ENCODE results near the gene FHL1. TPM values are rescaled to one million over a fixed set of nuclear protein-coding genes. Genes with fewer than 3 reads are reported as not detected.

The FHL1 gene
- polyA plus RNA-seq, 3 donors = 58.4 to 67.9 (median 65.0) TPM

DNA sequence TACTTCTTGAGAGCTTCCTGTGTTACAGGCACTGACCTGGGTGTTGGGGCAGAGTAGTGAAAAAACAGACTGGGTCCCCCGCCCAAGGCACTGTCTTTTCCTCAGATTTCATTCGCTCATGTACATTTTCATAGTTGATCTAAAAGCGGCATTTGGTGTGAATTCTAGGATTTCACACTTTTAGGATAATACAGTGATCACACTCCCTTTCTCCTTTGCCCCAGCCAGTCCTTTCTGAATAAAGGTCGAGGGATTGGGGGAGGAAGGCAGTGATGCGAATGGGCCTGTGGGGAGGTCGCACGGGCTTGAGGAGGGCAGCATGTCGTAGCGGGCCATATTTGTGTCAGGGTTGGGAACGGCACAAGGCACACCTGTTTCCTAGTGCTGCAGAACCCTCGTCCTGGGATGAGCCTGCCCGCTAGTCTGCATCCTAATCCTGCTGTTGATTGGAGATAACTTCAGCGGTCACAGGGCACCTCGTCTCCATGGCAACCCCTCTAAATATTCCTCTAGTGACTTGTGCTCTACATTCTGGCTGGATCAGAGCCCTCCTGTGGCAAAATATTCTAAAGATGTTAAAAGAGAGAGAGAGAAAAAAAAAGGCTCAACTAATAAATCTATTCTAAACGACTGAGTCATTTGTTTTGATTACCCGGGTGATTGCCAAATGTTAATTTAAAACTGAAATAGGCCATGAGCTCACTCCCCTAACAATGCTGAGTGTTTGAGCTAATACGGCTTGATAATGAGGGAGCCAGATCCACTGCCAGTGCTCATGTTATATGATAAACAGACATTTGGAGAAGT, 21.8 kb downstream of the FHL1 start:
- peak in 2 of 11 donors; percentile 44 to 52 for DNase-seq (ENCODE audit: extremely low read depth in 1 of 11, low read depth in 9 of 11, low spot score in 4 of 11)

DNA sequence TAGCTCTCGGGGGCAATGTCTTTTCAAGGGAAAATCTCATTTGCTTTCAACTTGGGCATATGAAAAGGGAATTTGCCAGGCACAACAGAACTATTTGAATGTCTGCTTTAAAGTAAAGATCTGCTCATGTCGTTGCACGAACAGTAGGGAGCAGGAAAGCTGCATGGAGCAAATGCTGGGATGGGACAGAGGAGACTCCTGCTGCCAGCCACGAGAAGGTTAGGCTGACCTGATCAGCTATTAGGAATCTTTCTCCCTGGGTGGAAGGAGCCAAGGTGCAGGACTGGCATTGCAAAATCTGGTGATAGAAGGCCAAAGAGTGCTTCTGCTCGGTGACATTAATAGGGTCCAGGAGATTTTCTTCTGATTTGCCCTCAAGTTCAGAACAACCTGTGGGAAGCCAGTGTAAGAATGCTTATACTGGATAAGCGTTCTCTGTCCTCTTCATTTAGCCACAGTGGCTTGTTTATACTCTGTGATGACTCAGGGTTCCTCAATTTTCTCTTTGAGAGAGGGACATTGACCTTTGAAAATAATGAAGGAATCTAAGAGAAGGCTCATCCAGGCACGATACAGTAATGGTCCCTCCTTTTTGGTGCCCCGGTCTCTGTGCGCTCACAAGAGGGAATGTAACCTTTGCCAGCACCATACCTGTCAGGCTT, 22.9 kb downstream of the FHL1 start:
- no peak for DNase-seq (ENCODE audit: extremely low read depth in 1 of 11, low read depth in 9 of 11, low spot score in 4 of 11)

DNA sequence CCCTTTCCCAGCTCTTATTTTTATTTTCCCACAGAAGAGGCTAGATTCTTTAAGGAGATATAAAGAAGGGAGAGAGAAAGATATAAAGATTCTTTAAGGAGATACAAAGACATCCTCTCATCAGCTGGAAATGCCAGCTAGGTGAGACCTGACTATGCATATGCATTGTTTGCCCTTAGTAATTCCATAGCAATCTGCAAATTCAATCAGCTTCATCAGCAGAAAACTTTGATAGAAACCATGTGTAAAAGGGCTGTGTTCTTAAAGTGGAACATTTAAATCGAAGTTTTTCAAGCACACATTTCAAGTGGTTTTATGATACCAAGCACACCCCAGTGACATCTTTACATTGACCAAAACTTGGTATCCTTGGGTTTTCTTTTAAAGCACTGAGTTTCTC, 24.1 kb downstream of the FHL1 start:
- no peak for DNase-seq (ENCODE audit: extremely low read depth in 1 of 11, low read depth in 9 of 11, low spot score in 4 of 11)

DNA sequence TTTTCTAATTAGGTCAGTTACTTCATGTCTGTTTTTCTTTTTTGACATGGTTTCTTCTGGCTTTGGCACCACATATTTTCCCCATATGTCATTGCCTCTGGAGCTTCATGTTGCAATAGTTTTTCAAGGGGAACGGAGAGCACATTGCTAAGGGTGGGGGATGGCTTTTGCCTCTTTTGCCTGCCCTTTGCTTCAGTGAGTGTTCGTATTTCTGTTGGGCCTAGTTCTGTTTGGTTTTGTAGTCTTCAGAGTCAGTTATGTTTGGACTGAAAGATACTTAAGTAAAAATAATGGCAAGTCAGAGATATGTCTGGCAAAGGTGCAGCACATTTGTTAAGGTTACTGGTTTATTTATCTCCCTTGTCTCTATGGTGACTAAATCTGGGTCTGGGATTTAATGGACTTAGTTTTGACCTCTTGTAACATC, 29.1 kb downstream of the FHL1 start:
- no peak for DNase-seq (ENCODE audit: extremely low read depth in 1 of 11, low read depth in 9 of 11, low spot score in 4 of 11)

DNA sequence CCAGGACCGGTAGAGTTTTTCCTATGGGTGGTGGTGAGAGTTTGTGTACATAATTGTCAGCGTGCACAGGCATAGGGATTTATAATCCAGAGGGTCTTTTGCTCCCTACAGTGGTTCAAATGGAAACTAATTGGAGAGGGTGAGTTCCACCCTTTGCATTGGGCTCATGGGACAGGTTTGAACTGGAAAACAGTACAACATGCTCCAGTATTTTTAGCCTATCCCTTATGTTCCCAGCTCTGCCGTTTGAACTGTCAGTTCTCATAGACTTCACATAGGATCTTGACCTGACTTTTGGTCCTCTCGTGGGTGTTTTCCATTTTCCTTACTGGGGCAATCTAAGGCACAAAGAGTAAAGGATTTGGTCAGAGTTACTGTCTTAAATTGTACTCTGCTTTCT, 31.8 kb downstream of the FHL1 start:
- no peak for DNase-seq (ENCODE audit: extremely low read depth in 1 of 11, low read depth in 9 of 11, low spot score in 4 of 11)

DNA sequence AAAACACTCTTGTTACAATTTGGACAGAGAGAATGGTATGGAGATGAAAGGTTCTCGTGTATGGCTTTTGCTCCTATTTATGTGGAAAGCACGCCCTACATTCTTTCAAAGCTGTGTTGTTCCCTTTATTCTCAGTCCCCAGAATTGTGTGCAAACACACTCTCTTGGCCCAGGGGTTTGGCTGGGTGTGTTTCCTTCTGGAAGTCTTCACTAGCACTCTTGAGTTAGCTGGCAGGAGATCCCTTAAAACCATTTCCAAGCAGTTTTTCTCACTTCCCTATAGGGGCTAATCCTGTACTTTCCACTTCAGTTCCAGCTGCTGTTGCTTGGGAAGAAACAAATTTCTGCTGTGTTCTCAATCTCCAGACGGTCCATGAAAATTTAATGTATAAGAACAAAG, 35.1 kb downstream of the FHL1 start:
- DNase-seq (ENCODE audit: extremely low read depth in 1 of 11, low read depth in 9 of 11, low spot score in 4 of 11) = no peak

DNA sequence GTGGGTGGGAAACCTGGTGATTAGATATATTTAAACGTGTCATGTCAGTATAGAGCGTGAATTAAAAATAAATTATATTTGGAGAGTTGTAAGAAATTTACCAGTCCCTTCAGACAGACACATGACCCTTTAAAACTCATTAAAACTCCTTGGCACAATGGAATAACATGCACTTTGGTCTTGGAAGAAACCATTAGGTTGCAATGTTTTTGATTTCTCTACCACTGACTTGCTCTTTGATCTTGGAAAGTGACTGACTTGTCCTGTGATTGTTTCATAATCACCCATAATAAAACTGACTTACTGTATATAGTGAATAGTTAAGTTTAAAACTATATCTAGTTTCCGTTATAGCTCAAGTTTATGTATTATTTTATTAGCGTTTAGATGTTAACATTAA, 35.8 kb downstream of the FHL1 start:
- no peak for DNase-seq (ENCODE audit: extremely low read depth in 1 of 11, low read depth in 9 of 11, low spot score in 4 of 11)

DNA sequence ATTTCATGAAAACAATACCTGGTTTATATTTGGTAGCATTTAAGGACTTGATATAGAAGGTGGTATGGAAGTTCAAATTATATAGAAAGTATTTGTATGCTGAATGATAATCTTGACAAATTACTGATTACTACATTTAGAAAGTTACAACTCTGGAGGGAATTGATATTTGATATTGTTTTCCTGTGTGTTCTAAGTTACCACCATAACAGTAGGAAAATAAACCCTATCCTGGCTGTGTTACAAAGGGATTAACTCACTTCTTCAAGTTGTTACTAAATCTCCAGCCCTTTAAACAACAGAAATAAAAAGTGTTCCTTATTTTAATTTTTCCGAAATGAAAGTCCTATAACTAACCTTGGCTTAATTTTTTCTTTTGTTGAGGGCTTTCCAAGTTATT, 36.6 kb downstream of the FHL1 start:
- no peak for DNase-seq (ENCODE audit: extremely low read depth in 1 of 11, low read depth in 9 of 11, low spot score in 4 of 11)

DNA sequence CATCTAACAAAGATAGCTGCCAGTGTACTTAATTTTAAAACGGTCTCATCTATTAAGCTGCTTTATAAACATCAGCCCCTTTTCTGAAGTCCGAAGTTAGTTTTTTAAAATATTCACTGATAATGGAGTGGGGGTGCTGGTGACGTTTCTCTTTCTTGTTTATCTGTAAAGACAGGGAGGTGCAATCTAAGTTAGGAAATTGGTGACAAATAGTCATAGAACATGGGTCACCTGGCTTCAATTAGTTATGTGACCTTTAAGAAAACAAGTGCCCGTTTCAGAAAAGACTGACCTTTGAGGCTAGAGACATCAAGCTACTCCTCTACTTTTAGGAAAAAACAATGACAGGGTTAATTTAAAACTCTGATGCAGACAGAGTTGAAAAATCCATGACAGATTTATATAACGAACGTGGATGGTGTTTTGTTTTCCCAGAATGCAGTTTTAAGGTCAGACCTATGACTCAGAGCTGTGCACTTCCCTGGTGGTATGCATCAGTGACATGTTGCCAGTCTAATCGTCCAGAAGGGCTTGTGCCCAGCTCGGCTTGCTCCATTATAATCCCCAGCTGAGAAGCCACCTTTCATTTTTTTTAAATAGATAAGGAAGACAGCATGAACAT, 38.2 kb downstream of the FHL1 start:
- DNase-seq (ENCODE audit: extremely low read depth in 1 of 11, low read depth in 9 of 11, low spot score in 4 of 11) = no peak

DNA sequence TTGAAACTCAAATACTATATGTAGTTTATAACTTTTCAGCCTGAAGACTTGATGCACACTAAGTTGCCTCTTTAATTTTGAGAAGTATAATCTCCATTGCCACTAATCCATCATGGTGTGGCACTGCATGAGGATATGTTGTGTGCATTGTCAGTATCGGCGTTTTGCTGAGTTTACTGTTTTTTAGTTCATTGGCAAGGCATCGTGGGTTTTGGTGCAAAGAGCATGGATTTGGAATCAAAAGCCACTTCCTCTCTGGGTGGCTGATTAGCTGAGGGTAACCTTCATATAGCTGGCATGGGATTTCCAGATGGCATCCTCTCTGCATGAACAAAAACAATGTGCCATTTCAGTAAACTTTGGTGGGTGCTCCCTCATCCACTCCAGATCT, 38.7 kb downstream of the FHL1 start:
- DNase-seq (ENCODE audit: extremely low read depth in 1 of 11, low read depth in 9 of 11, low spot score in 4 of 11) = no peak

DNA sequence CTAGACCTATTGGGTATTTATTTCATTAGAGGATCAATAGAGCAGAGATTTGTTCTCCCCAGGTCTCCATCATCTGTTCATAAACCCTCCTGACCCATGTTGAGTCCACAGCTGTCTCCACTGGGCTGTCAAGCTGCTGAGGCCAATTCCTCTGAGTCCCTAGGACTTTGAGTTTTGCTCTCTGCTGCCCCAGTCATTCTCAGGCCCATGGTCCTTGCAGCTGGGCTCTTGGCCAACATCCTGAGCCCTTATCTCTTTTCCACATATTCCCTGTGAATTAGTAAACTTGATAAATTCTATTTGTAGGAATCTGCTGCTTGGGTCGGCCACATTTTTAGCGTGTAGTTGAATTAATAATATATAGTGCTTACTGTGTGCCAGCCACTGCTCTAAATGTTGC, 41.9 kb downstream of the FHL1 start:
- no peak for DNase-seq (ENCODE audit: extremely low read depth in 1 of 11, low read depth in 9 of 11, low spot score in 4 of 11)

DNA sequence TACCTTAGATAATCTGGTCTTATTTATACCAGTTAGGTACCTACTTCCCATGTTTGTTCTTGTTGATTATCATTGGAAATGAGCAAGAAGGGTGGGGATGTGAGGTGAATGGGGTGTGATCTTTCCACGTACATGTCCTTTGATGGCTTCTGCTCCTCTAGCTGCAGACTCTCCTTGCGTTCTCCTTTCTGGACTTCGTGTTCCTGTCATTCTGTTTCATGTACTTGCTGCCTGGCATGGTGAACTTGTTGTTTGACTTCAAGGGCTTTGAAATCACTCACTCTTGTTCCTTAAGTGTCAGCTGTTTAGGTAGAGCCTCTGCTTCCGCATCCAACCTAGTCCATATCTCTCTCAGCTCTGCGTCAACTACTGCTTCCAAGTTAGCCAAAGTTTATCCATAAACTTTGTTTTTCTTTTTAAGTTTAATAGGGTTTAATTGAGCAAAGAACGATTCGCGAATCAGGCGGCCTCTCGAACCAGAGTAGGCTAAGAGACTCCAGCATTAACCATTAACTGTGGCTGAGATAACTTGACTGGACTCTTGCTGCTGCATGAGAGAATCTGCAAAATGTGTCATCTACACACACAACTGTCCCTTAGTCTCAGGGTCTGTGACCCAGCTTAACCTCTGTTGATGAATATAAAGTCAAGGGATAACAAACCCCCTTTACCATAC, 42.8 kb downstream of the FHL1 start:
- no peak for DNase-seq (ENCODE audit: extremely low read depth in 1 of 11, low read depth in 9 of 11, low spot score in 4 of 11)

DNA sequence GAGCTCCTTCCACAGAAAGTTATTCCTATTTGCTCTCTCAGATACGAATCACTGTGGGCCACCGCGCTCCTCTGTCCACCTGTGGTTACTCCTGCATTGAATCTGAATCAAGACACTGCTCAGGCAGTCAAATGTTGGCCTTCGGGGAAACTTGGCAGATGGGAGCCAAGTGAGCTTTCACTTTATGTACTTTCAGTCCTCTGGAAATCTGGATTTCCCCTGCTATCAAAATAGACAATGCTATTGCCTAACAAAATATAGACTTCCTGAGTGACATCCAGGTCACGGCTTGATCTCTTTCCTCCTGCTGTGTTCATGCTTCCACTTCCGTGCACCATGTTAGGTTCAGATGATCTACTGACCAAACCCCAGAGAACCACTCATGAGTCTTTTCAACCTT, 43.8 kb downstream of the FHL1 start:
- no peak for DNase-seq (ENCODE audit: extremely low read depth in 1 of 11, low read depth in 9 of 11, low spot score in 4 of 11)

DNA sequence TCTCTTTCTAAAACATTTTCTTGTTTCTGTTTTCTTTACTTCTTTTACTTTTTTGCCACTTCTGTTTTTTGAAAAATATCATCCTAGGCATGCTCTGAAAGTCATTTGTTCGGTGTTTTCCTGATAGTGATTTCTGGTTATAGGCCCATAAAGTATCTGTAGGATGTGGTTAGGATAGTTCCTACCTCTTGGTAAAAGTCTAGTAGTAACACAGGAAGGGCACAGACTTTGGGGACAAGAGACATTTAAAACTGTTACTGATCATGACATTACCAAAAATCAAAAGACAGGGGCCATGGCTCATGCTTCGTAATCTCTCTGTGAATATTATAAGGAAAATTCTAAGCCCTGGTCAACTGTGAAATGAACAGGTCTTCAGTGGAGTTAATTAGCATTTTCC, 44.8 kb downstream of the FHL1 start:
- no peak for DNase-seq (ENCODE audit: extremely low read depth in 1 of 11, low read depth in 9 of 11, low spot score in 4 of 11)

DNA sequence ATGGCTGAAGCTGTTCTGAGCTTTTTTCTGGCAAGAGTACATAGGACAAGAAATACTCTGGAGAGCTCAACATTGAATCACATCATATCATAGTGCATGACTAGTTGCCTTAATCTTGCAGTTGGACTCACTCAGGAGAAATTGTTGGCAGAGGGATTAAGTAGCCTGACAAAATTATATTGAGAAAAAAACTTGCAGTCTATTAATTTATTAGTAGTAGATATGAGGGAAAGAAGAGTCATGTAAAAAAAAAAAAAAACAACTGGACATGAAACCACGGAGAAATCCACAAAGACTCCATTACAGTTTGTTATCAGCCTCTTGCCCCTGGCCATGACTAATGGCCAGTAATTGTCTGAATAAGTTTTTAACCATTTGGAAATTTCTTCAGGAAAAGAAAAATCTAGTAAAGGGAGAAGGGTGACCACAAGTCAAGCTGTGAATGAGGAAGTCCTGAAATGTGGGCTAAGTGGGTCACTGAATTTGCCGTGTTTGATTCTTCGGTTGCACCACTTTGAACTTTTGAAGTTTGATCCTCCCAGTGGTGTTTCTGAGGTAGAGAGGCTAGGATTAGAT, 45.6 kb downstream of the FHL1 start:
- DNase-seq (ENCODE audit: extremely low read depth in 1 of 11, low read depth in 9 of 11, low spot score in 4 of 11) = no peak

DNA sequence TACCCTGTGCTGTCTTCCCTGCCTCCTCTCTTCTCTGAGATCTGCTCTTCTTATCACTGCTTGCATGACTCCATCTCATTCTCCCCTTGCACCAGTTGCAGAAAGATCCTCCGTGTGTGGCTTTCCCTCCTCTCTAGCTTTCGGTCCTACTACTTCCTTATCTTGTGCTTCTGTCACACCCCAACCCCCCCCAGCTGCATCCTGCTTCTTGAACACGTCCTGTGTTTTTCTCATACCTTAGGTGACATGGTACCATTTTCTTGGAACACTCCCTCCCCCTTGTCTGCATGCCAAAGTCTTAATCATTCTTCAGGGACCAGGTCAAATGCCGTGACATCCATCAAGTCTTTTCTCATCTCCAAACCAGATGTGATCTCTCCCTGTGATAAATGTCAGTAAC, 46.4 kb downstream of the FHL1 start:
- DNase-seq (ENCODE audit: extremely low read depth in 1 of 11, low read depth in 9 of 11, low spot score in 4 of 11) = no peak

DNA sequence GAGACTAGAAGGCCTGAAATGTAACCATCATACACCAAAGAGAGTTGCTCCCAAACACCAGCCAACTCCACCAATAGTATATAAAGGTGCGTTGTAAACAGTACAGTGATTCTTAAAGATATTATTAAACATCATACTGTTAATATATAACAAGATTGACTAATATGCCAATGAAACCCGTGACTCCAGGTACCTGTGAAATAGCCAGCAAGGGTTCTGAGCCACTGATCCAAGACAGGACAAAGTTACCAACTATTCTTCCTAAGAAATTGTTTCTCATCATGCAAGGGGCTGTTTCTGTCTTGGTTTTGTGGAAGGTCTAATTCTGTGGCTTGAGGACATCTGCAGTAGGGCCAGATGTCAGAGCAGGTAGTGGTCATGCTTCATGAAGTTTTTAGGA, 47.2 kb downstream of the FHL1 start:
- no peak for DNase-seq (ENCODE audit: extremely low read depth in 1 of 11, low read depth in 9 of 11, low spot score in 4 of 11)

DNA sequence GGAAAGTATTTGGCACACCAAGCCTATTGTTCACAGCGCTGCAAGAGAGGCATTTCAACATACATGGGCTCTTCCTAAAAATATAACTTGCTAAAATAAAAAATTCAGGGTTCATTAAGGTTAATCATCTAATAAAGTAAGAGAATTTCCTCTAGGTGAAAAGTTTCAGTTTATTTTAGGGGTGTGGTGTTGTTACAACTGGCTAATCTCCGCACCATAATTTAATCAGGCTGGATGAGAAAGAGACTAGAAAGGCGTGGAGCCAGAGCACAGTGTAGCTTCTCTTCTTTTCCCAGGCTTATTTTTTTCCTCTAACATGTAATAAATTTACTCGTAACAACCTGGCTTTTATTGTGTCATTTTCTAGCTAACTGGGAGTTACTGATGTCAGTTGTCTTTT, 47.9 kb downstream of the FHL1 start:
- no peak for DNase-seq (ENCODE audit: extremely low read depth in 1 of 11, low read depth in 9 of 11, low spot score in 4 of 11)

DNA sequence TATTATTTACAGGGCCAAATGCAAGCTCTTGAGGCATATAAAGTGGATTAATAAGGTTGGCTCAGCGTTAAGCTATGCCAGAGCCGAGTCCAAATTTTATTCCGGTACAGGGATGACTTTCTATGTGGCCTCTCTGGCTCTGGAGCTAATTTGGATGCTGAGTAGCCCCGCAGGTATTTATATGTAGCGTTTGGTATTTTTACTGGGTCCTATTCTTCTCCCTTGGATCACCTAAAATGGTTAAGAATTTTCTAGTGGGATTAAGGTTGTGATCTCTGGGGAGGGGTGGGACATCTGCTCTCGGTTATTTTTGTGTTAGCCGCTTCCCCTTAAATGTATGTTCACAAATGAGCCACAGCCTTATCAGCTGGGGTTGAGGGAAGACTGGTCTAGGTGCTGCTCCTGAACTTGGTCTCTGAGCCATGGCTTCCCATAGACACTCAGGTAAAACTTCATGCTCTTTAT, 49.4 kb downstream of the FHL1 start:
- DNase-seq (ENCODE audit: extremely low read depth in 1 of 11, low read depth in 9 of 11, low spot score in 4 of 11) = no peak
